GM19238 (cell line): ENCODE results near the gene LOX.

ENCODE experiments used
- DNase-seq: peaks from one replicate; pipeline ENCODE4 v3.0.0; 2011; ENCODE audit warnings: low spot score; ENCODE audit not compliant: insufficient read length

The LOX gene

GRCh38 chr5:122078116-122079110, at the start of gene LOX:
LOX (minus strand) TSS chr5:122078259; CDS start chr5:122077985, 274 bp downstream.
- DNase-seq: no peak

GRCh38 chr5:122126756-122127321, 48.8 kb upstream of the LOX start:
- DNase-seq: no peak

- no peak for DNase-seq
Measured at GRCh38 chr5:122126177-122126755, 48.2 kb upstream of the LOX start.

- no peak for DNase-seq
Measured at GRCh38 chr5:122124766-122125165, 46.7 kb upstream of the LOX start.

- no peak for DNase-seq
Measured at GRCh38 chr5:122121479-122122465, 43.7 kb upstream of the LOX start.

GRCh38 chr5:122120957-122121356, 42.9 kb upstream of the LOX start:
- DNase-seq: no peak

GRCh38 chr5:122120493-122120892, 42.4 kb upstream of the LOX start:
- DNase-seq: no peak

- DNase-seq: no peak
Measured at GRCh38 chr5:122119205-122119604, 41.1 kb upstream of the LOX start.

GRCh38 chr5:122118356-122118948, 40.4 kb upstream of the LOX start:
- no peak for DNase-seq

GRCh38 chr5:122114501-122114900, 36.4 kb upstream of the LOX start:
- DNase-seq: no peak

- DNase-seq: no peak
Measured at GRCh38 chr5:122112733-122113558, 34.9 kb upstream of the LOX start.

- no peak for DNase-seq
Measured at GRCh38 chr5:122112063-122112462, 34.0 kb upstream of the LOX start.

- DNase-seq: no peak
Measured at GRCh38 chr5:122111460-122111859, 33.4 kb upstream of the LOX start.

GRCh38 chr5:122110987-122111386, 32.9 kb upstream of the LOX start:
- DNase-seq: no peak

- no peak for DNase-seq
Measured at GRCh38 chr5:122107016-122107415, 29.0 kb upstream of the LOX start.

- no peak for DNase-seq
Measured at GRCh38 chr5:122105909-122106308, 27.9 kb upstream of the LOX start.

- no peak for DNase-seq
Measured at GRCh38 chr5:122102825-122103224, 24.8 kb upstream of the LOX start.

- DNase-seq: no peak
Measured at GRCh38 chr5:122101636-122102285, 23.7 kb upstream of the LOX start.

GRCh38 chr5:122099060-122099790, 21.2 kb upstream of the LOX start:
- DNase-seq: no peak
